ENCODE data around the gene OTOL1.

Gene OTOL1

DNA sequence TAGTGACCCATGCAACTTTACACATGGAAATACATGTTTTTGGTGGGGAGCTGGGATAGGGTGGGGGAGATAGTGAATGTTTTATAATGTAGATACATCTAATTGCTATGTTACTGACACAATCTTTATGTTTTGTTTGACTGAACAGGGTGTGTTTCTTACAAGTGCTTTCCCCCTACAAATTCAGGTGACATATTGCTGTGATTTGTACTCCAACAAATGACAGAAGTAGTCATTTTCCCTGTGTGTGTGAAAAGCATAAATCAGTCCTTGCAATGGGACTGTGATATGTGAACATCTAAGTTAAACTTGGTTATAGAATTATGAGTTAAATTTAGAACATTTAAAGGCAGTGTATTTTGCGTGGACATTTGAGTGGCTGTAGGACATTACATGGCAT lies 27.3 kb downstream of the OTOL1 start:
- no peak overlapping the region for H2BK15ac ChIP-seq (ENCODE audit: low read length)
- no peak overlapping the region for H2AFZ ChIP-seq (ENCODE audit: low read length)
- H2BK120ac ChIP-seq (ENCODE audit: low read depth, low read length), result no peak overlapping the region
- H4K8ac ChIP-seq (ENCODE audit: low read depth, low read length), result no peak overlapping the region
- no peaks in the 10 kb centered on the region for H3K4me1 ChIP-seq (ENCODE audit: control insufficient read depth in 2 of 2, insufficient read depth in 1 of 2, low read depth in 1 of 2, low read length in 2 of 2)
- no peak overlapping the region for H3K9ac ChIP-seq (ENCODE audit: low read depth, low read length, poor library complexity)
- H3K27me3 ChIP-seq (ENCODE audit: control insufficient read depth in 3 of 3, insufficient read depth in 3 of 3, low read depth in 1 of 3, low read length in 3 of 3), result no peaks in the 10 kb centered on the region
- no peak overlapping the region for H2AK5ac ChIP-seq (ENCODE audit: low read depth, low read length)
- no peak overlapping the region for H3K14ac ChIP-seq (ENCODE audit: low read length)
- no peak overlapping the region for H3K18ac ChIP-seq (ENCODE audit: low read length)
- H3K9me3 ChIP-seq (replicated peaks in 1 of 2; ENCODE audit: control insufficient read depth in 2 of 2, insufficient read depth in 1 of 2, low read depth in 1 of 2, low read length in 2 of 2), result no peaks in the 10 kb centered on the region
- H3K23ac ChIP-seq (ENCODE audit: low read depth, low read length, poor library complexity), result no peak overlapping the region
- no peak overlapping the region for H3K27ac ChIP-seq (replicated peaks; ENCODE audit: low read length)
- no peak overlapping the region for H3K4me2 ChIP-seq (ENCODE audit: insufficient read depth, low read length, poor library complexity, severe bottlenecking)
- H3K79me1 ChIP-seq (ENCODE audit: low read depth, low read length), result no peaks in the 10 kb centered on the region
- no peak overlapping the region for H2BK5ac ChIP-seq (ENCODE audit: low read length)
- H4K91ac ChIP-seq (ENCODE audit: low read depth, low read length, poor library complexity), result no peak overlapping the region
- H2BK12ac ChIP-seq (ENCODE audit: low read length), result no peak overlapping the region
- no CpG with 5 or more reads among the region's 1 CpG for WGBS, 2 donors (ENCODE audit: extremely low coverage in 2 of 2, insufficient read length in 2 of 2, insufficient replicate concordance in 1 of 2)
- no peak overlapping the region for H3K4ac ChIP-seq (ENCODE audit: low read length)
- H3K36me3 ChIP-seq (replicated peaks in 1 of 2; ENCODE audit: control insufficient read depth in 2 of 2, insufficient read depth in 2 of 2, low read length in 2 of 2), result no peaks in the 10 kb centered on the region
- no peak overlapping the region for H3K4me3 ChIP-seq (ENCODE audit: low read length in 2 of 2)
- DNase-seq (ENCODE audit: low spot score), result no peak

DNA sequence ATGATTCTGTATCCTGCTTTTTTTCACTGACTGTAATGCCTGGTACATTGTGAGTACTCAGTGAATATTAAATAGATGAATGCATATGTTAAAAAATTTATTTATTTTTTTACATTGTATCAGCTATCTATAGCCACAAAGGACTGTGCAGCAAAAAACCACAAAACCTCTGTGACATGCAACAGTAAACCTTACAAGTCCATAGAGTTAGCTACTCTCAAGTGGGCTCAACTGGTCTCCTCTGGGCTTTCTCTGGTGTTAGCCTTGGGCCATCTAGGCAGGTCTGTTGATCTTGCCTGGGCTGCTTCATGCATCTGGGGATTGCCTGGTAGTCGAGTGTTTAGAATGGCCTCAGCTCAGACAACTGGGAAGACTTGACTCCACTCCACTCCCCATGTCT lies 35.3 kb downstream of the OTOL1 start:
- Histone ChIP-seq H3K36me3 (replicated peaks in 1 of 2; ENCODE audit: control insufficient read depth in 2 of 2, insufficient read depth in 2 of 2, low read length in 2 of 2) (no peaks in the 10 kb centered on the region), H3K23ac (ENCODE audit: low read depth, low read length, poor library complexity) (no peak overlapping the region), H3K79me1 (ENCODE audit: low read depth, low read length) (no peaks in the 10 kb centered on the region), H3K4me3 (ENCODE audit: low read length in 2 of 2) (no peak overlapping the region), H3K18ac (ENCODE audit: low read length) (no peak overlapping the region), H2BK120ac (ENCODE audit: low read depth, low read length) (no peak overlapping the region), H2AFZ (ENCODE audit: low read length) (no peak overlapping the region), H3K9ac (ENCODE audit: low read depth, low read length, poor library complexity) (no peak overlapping the region), H3K4me1 (ENCODE audit: control insufficient read depth in 2 of 2, insufficient read depth in 1 of 2, low read depth in 1 of 2, low read length in 2 of 2) (no peaks in the 10 kb centered on the region), H2BK5ac (ENCODE audit: low read length) (no peak overlapping the region), H4K8ac (ENCODE audit: low read depth, low read length) (no peak overlapping the region), H3K4ac (ENCODE audit: low read length) (no peak overlapping the region), H2BK12ac (ENCODE audit: low read length) (no peak overlapping the region), H3K14ac (ENCODE audit: low read length) (no peak overlapping the region), H2AK5ac (ENCODE audit: low read depth, low read length) (no peak overlapping the region), H2BK15ac (ENCODE audit: low read length) (no peak overlapping the region), H4K91ac (ENCODE audit: low read depth, low read length, poor library complexity) (no peak overlapping the region), H3K9me3 (replicated peaks in 1 of 2; ENCODE audit: control insufficient read depth in 2 of 2, insufficient read depth in 1 of 2, low read depth in 1 of 2, low read length in 2 of 2) (no peaks in the 10 kb centered on the region), H3K27me3 (ENCODE audit: control insufficient read depth in 3 of 3, insufficient read depth in 3 of 3, low read depth in 1 of 3, low read length in 3 of 3) (no peaks in the 10 kb centered on the region), H3K4me2 (ENCODE audit: insufficient read depth, low read length, poor library complexity, severe bottlenecking) (no peak overlapping the region), H3K27ac (replicated peaks; ENCODE audit: low read length) (no peak overlapping the region)
- DNase-seq (ENCODE audit: low spot score), result no peak
- no CpG with 5 or more reads among the region's 1 CpG for WGBS, 2 donors (ENCODE audit: extremely low coverage in 2 of 2, insufficient read length in 2 of 2, insufficient replicate concordance in 1 of 2)

DNA sequence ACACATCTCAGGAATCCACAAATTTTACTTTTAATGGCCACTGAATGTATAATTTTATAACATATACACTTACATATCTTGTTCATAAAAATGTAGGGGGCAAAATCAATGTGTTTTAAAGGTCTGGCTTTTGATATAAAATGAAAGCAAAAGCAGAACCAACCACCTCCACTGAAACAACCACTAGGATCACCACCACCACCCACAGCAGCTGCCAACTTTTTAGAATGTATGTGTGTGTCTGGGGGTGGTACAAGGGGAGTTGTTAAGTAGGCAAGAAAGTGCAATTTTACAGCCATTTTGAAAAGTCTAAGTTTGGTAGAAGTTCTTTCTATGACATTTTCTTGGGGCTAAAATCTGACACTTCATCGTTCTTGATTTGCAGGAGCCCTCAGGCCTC lies 44.0 kb downstream of the OTOL1 start:
- Histone ChIP-seq H2AK5ac (ENCODE audit: low read depth, low read length) (no peak overlapping the region), H3K27me3 (ENCODE audit: control insufficient read depth in 3 of 3, insufficient read depth in 3 of 3, low read depth in 1 of 3, low read length in 3 of 3) (no peaks in the 10 kb centered on the region), H2BK120ac (ENCODE audit: low read depth, low read length) (no peak overlapping the region), H2BK5ac (ENCODE audit: low read length) (no peak overlapping the region), H3K4me3 (ENCODE audit: low read length in 2 of 2) (no peak overlapping the region), H4K91ac (ENCODE audit: low read depth, low read length, poor library complexity) (no peak overlapping the region), H3K79me1 (ENCODE audit: low read depth, low read length) (no peaks in the 10 kb centered on the region), H2AFZ (ENCODE audit: low read length) (no peak overlapping the region), H3K4me1 (ENCODE audit: control insufficient read depth in 2 of 2, insufficient read depth in 1 of 2, low read depth in 1 of 2, low read length in 2 of 2) (no peaks in the 10 kb centered on the region), H3K18ac (ENCODE audit: low read length) (no peak overlapping the region), H3K36me3 (replicated peaks in 1 of 2; ENCODE audit: control insufficient read depth in 2 of 2, insufficient read depth in 2 of 2, low read length in 2 of 2) (no peaks in the 10 kb centered on the region), H3K9me3 (replicated peaks in 1 of 2; ENCODE audit: control insufficient read depth in 2 of 2, insufficient read depth in 1 of 2, low read depth in 1 of 2, low read length in 2 of 2) (no peaks in the 10 kb centered on the region), H3K4me2 (ENCODE audit: insufficient read depth, low read length, poor library complexity, severe bottlenecking) (no peak overlapping the region), H3K27ac (replicated peaks; ENCODE audit: low read length) (no peak overlapping the region), H3K9ac (ENCODE audit: low read depth, low read length, poor library complexity) (no peak overlapping the region), H3K23ac (ENCODE audit: low read depth, low read length, poor library complexity) (no peak overlapping the region), H2BK15ac (ENCODE audit: low read length) (no peak overlapping the region), H3K4ac (ENCODE audit: low read length) (no peak overlapping the region), H2BK12ac (ENCODE audit: low read length) (no peak overlapping the region), H4K8ac (ENCODE audit: low read depth, low read length) (no peak overlapping the region), H3K14ac (ENCODE audit: low read length) (no peak overlapping the region)
- DNase-seq (ENCODE audit: low spot score), result no peak
- no CpG with 5 or more reads among the region's 1 CpG for WGBS, 2 donors (ENCODE audit: extremely low coverage in 2 of 2, insufficient read length in 2 of 2, insufficient replicate concordance in 1 of 2)

DNA sequence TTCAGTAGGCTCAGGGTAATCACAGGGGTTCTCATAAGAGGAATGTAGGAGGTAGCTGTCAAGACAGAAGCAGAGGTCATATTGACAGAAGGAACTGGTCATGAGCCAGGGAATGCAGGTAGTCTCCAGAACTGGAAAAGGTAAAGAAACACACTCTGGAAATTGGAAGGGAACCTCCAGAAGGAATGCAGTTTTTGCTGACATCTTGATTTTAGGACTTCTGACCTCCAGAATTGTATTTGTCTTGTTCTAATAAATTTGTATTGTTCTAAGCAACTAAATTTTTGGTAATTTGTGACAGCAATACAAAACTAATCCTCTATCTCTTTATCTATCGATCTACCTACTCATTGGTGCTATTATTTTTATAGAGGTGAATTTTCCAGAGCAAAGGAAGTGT lies 49.2 kb downstream of the OTOL1 start:
- H4K8ac ChIP-seq (ENCODE audit: low read depth, low read length), result no peak overlapping the region
- no peak overlapping the region for H3K18ac ChIP-seq (ENCODE audit: low read length)
- H3K27ac ChIP-seq (replicated peaks; ENCODE audit: low read length), result no peak overlapping the region
- H2AK5ac ChIP-seq (ENCODE audit: low read depth, low read length), result no peak overlapping the region
- H2BK5ac ChIP-seq (ENCODE audit: low read length), result no peak overlapping the region
- no peak overlapping the region for H2BK12ac ChIP-seq (ENCODE audit: low read length)
- H4K91ac ChIP-seq (ENCODE audit: low read depth, low read length, poor library complexity), result no peak overlapping the region
- H3K4ac ChIP-seq (ENCODE audit: low read length), result no peak overlapping the region
- H2BK15ac ChIP-seq (ENCODE audit: low read length), result no peak overlapping the region
- no peaks in the 10 kb centered on the region for H3K79me1 ChIP-seq (ENCODE audit: low read depth, low read length)
- no peak overlapping the region for H2BK120ac ChIP-seq (ENCODE audit: low read depth, low read length)
- H3K27me3 ChIP-seq (ENCODE audit: control insufficient read depth in 3 of 3, insufficient read depth in 3 of 3, low read depth in 1 of 3, low read length in 3 of 3), result no peaks in the 10 kb centered on the region
- H3K23ac ChIP-seq (ENCODE audit: low read depth, low read length, poor library complexity), result no peak overlapping the region
- no peak for DNase-seq (ENCODE audit: low spot score)
- H3K9ac ChIP-seq (ENCODE audit: low read depth, low read length, poor library complexity), result no peak overlapping the region
- no peaks in the 10 kb centered on the region for H3K4me1 ChIP-seq (ENCODE audit: control insufficient read depth in 2 of 2, insufficient read depth in 1 of 2, low read depth in 1 of 2, low read length in 2 of 2)
- no peak overlapping the region for H3K14ac ChIP-seq (ENCODE audit: low read length)
- no peak overlapping the region for H2AFZ ChIP-seq (ENCODE audit: low read length)
- H3K9me3 ChIP-seq (replicated peaks in 1 of 2; ENCODE audit: control insufficient read depth in 2 of 2, insufficient read depth in 1 of 2, low read depth in 1 of 2, low read length in 2 of 2), result no peaks in the 10 kb centered on the region
- no CpG with 5 or more reads among the region's 1 CpG for WGBS, 2 donors (ENCODE audit: extremely low coverage in 2 of 2, insufficient read length in 2 of 2, insufficient replicate concordance in 1 of 2)
- H3K4me2 ChIP-seq (ENCODE audit: insufficient read depth, low read length, poor library complexity, severe bottlenecking), result no peak overlapping the region
- no peaks in the 10 kb centered on the region for H3K36me3 ChIP-seq (replicated peaks in 1 of 2; ENCODE audit: control insufficient read depth in 2 of 2, insufficient read depth in 2 of 2, low read length in 2 of 2)
- H3K4me3 ChIP-seq (ENCODE audit: low read length in 2 of 2), result no peak overlapping the region

All from neuronal stem cell (in vitro differentiated cells).